ENCODE measurements around the gene E2F2. TPM values are rescaled to one million over a fixed set of nuclear protein-coding genes. Genes with fewer than 3 reads are reported as not detected.

The E2F2 gene
- total RNA-seq, 3 donors from 2014 or later (not counting 1 experiment from before 2014, with no cell fraction given) = 2.1 to 3.9 (median 3.2) TPM

DNA sequence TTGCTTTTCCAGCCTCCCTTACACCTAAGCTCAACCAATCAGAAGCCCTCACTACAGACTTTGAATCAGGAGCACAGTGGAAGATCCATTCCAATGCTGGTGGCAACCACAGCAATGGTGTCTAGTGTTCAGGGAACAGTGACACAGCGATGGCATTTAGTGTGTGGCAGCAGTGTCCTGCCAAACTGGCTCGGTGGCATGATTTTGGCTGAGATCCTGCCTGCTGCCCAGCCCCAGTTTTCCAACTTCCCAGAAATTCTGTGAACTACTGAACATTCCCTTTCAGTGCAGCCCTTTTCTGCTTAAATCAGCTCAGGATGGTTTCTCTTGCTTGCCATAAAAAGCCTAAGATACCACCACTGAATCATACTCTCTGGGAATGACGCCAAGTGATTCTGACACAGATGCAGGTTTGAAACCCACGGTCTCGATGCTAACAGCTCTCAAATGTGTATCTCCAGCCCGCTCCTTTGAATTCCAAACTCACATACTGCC lies 55.9 kb downstream of the E2F2 start:
- Mint-ChIP-seq H3K9me3 (no peaks in the 10 kb centered on the region), H3K27me3 (ENCODE audit: low read depth in 2 of 2) (peaks cover 8 to 9% of the 10 kb centered on the region in 2 donors), H3K27ac (no peak overlapping the region), H3K4me3 (no peak overlapping the region), H3K4me1 (no peaks in the 10 kb centered on the region), H3K36me3 (no peaks in the 10 kb centered on the region)
- ATAC-seq = no peak
- Histone ChIP-seq H3K27me3 (ENCODE audit: control insufficient read depth, insufficient read depth, low read length) (no peaks in the 10 kb centered on the region), H3K4me3 (ENCODE audit: low read length) (no peak overlapping the region), H3K27ac (ENCODE audit: low read length) (no peak overlapping the region), H3K36me3 (ENCODE audit: control insufficient read depth, insufficient read depth, low read length) (no peaks in the 10 kb centered on the region), H3K9me3 (ENCODE audit: control insufficient read depth, insufficient read depth, low read length) (no peaks in the 10 kb centered on the region), H3K4me1 (ENCODE audit: control insufficient read depth, insufficient read depth, low read length) (no peaks in the 10 kb centered on the region)
- TF ChIP-seq, protein P1, sequence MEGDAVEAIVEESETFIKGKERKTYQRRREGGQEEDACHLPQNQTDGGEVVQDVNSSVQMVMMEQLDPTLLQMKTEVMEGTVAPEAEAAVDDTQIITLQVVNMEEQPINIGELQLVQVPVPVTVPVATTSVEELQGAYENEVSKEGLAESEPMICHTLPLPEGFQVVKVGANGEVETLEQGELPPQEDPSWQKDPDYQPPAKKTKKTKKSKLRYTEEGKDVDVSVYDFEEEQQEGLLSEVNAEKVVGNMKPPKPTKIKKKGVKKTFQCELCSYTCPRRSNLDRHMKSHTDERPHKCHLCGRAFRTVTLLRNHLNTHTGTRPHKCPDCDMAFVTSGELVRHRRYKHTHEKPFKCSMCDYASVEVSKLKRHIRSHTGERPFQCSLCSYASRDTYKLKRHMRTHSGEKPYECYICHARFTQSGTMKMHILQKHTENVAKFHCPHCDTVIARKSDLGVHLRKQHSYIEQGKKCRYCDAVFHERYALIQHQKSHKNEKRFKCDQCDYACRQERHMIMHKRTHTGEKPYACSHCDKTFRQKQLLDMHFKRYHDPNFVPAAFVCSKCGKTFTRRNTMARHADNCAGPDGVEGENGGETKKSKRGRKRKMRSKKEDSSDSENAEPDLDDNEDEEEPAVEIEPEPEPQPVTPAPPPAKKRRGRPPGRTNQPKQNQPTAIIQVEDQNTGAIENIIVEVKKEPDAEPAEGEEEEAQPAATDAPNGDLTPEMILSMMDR (IDR thresholded peaks at IDR 0.05) = no peak
- 81% methylated on average over 6 of the region's 6 CpGs for WGBS (ENCODE audit: insufficient coverage)
- no peak for DNase-seq
- intact Hi-C loops (cut with micrococcal nuclease) = no loop called here

DNA sequence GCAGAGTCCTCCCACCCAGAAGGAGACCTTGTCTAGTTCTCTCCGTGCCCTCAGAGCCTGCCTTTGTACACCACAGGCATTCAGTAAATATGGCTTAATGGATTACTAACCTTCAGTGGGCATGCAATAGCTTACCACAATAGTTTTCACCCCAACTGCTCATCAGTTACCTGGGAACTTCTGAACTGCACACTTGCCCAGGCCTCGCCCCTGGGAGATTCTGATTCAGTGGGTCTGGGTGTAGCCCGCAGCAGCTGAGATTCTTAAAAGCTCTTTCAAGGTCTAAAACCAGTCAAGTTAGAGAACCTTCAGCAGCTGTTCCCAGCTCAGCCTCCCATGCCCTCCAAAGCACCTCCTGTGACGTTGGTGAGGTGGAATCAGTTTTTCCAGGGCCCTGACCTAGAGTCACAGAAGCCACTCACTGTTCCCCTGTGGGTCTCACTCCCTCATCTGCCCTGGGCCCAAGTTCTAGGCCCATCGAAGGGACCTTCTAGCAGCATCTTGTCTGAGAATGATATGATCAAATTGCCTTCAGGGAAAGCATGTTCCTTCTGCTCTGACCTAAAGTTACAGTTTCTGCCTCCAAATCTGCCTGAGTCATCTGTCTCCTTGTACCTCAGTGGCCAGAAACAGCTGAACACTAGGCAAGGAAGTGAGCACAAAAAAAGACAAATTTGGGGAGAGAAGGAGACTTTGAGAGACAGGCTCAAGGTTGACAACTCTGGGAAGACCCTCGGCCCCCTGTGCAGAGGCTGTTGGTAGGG lies 57.8 kb downstream of the E2F2 start:
- WGBS (ENCODE audit: insufficient coverage) = 94% methylated on average over 5 of the region's 6 CpGs
- H3K36me3 ChIP-seq (ENCODE audit: control insufficient read depth, insufficient read depth, low read length) = no peaks in the 10 kb centered on the region
- no peak for DNase-seq
- no peak for ATAC-seq
- Mint-ChIP-seq H3K27me3 (ENCODE audit: low read depth in 2 of 2) (peaks cover 8% of the 10 kb centered on the region in 2 donors), H3K36me3 (no peaks in the 10 kb centered on the region), H3K4me3 (no peak overlapping the region), H3K27ac (no peak overlapping the region), H3K4me1 (no peaks in the 10 kb centered on the region), H3K9me3 (no peaks in the 10 kb centered on the region)
- H3K27me3 ChIP-seq (ENCODE audit: control insufficient read depth, insufficient read depth, low read length) = no peaks in the 10 kb centered on the region
- no peak overlapping the region for H3K27ac ChIP-seq (ENCODE audit: low read length)
- TF ChIP-seq, protein P1 (IDR thresholded peaks at IDR 0.05) = no peak
- H3K4me3 ChIP-seq (ENCODE audit: low read length) = no peak overlapping the region
- intact Hi-C loops (cut with micrococcal nuclease) = no loop called here
- H3K4me1 ChIP-seq (ENCODE audit: control insufficient read depth, insufficient read depth, low read length) = no peaks in the 10 kb centered on the region
- H3K9me3 ChIP-seq (ENCODE audit: control insufficient read depth, insufficient read depth, low read length) = no peaks in the 10 kb centered on the region

- H3K4me1 Mint-ChIP-seq = no peaks in the 10 kb centered on the region
- Histone ChIP-seq H3K9me3 (ENCODE audit: control insufficient read depth, insufficient read depth, low read length) (no peaks in the 10 kb centered on the region), H3K4me3 (ENCODE audit: low read length) (no peak overlapping the region), H3K27ac (ENCODE audit: low read length) (no peak overlapping the region), H3K27me3 (ENCODE audit: control insufficient read depth, insufficient read depth, low read length) (no peaks in the 10 kb centered on the region), H3K4me1 (ENCODE audit: control insufficient read depth, insufficient read depth, low read length) (no peaks in the 10 kb centered on the region), H3K36me3 (ENCODE audit: control insufficient read depth, insufficient read depth, low read length) (no peaks in the 10 kb centered on the region)
- H3K9me3 Mint-ChIP-seq = no peaks in the 10 kb centered on the region
- TF ChIP-seq, protein P1 (IDR thresholded peaks at IDR 0.05) = no peak
- intact Hi-C loops (cut with micrococcal nuclease) = no loop called here
- no peaks in the 10 kb centered on the region for H3K36me3 Mint-ChIP-seq
- DNase-seq (no peak), ATAC-seq (no peak)
- H3K4me3 Mint-ChIP-seq = no peak overlapping the region
- 94% methylated on average over 5 of the region's 5 CpGs for WGBS (ENCODE audit: insufficient coverage)
- peaks cover 8% of the 10 kb centered on the region in 2 donors for H3K27me3 Mint-ChIP-seq (ENCODE audit: low read depth in 2 of 2)
- no peak overlapping the region for H3K27ac Mint-ChIP-seq
These were observed 58.5 kb downstream of the E2F2 start for GRCh38 chr1:23472351-23473036.
